Measurements from ENCODE around the gene RNASEH1.
"Not testable (repeated sequence)": the region's sequence is repeated elsewhere in the genome, so short reads cannot be mapped to it uniquely, and the experiment has no call there.

Gene RNASEH1

DNA sequence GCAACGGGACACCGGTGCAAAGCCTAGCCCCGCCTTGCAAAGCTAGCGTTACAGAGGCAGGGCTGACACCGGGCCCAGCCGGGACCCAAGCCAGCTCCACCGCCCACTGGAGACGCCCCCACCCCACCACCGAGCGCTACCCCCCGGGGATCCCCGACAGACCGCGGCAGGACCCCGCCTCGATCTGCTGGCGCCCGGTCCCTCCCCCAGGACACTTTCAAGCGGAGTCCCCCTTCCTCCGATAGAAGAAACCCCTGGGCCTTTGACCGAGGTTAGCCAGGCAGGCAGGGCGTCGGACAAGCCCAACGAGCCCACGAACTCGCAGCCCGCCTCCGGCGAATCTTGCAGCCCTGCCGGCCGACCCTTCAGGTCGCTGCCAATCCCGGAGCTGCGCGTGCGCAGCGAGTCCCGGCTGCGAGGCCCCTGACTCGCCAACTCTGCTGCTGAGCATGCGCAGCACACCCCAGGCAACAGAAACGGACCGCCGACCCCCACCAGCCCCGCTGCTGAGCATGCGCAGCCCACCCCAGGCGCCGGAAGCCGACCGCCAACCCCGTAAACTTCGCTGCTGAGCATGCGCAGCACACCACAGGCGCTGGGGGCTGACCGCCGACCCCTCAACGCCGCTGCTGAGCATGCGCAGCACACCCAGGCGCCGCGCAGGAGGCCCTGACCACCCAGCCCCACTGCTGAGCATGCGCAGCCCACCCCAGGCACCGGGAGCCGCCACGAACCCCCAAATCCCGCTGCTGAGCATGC, 39.5 kb downstream of the RNASEH1 start:
- DNase-seq (ENCODE audit: low read depth): peak; percentile 91

- no peak for DNase-seq (ENCODE audit: low read depth)
These were observed 40.1 kb downstream of the RNASEH1 start for GRCh38 chr2:3517948-3518495.

DNA sequence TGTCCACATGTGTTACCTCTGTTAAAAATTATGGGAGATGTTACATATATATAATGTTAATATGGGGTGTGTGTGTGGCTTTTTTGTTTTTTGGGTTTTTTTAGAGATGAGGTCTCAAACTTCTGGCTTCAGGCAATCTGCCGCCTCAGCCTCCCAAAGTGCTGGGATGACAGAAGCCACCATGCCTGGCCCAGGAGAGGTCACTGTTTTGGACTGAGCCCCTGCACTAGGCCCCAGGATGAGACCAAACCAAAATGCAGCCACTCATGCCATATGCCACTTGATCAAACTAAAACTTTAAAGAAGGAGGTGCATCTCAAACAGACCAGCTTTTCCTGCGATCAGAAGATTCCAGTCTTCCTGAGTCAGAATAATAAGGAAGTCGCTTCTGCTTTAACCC, 41.3 kb downstream of the RNASEH1 start:
- DNase-seq (ENCODE audit: low read depth): no peak

- DNase-seq (ENCODE audit: low read depth): not testable (repeated sequence)
These were observed 42.7 kb downstream of the RNASEH1 start for GRCh38 chr2:3515438-3515837.

- DNase-seq (ENCODE audit: low read depth): no peak
These were observed 44.9 kb downstream of the RNASEH1 start for GRCh38 chr2:3513026-3513810.

- no peak for DNase-seq (ENCODE audit: low read depth)
These were observed 46.0 kb downstream of the RNASEH1 start for GRCh38 chr2:3512086-3512485.

DNA sequence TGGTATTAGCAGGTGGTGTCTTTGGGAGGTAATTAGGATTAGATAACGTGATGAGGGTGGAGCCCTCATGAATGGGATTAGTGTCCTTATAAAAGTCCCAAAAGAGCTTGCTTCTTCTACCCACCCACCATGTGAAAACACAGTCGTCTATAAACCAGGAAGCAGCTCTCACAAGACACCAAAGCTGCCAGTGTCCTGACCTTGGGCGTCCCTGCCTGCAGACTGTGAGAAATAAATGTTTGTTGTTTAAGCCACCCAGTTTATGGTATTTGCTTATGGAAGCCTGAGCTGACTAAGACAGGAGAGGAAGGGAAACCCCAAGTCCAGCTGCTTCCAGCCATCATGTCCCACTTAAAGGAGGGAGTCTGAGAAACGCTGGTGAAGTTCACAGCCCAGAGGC, 52.4 kb downstream of the RNASEH1 start:
- no peak for DNase-seq (ENCODE audit: low read depth)

DNA sequence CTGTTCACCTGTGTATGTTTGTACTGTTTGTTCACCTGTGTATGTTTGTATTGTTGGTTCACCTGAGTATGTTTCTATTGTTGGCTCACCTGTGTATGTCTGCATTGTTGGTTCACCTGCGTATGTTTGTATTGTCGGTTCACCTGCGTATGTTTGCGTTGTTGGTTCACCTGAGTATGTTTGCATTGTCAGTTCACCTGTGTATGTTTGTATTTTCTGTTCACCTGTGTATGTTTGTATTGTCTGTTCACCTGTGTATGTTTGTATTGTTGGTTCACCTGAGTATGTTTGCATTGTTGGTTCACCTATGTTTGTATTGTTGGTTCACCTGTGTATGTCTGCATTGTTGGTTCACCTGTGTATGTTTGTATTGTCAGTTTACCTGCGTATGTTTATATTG, 53.4 kb downstream of the RNASEH1 start:
- no peak for DNase-seq (ENCODE audit: low read depth)

GRCh38 chr2:3503483-3503882, 54.6 kb downstream of the RNASEH1 start:
- DNase-seq (ENCODE audit: low read depth): no peak

- no peak for DNase-seq (ENCODE audit: low read depth)
These were observed 55.1 kb downstream of the RNASEH1 start for GRCh38 chr2:3503046-3503445.

DNA sequence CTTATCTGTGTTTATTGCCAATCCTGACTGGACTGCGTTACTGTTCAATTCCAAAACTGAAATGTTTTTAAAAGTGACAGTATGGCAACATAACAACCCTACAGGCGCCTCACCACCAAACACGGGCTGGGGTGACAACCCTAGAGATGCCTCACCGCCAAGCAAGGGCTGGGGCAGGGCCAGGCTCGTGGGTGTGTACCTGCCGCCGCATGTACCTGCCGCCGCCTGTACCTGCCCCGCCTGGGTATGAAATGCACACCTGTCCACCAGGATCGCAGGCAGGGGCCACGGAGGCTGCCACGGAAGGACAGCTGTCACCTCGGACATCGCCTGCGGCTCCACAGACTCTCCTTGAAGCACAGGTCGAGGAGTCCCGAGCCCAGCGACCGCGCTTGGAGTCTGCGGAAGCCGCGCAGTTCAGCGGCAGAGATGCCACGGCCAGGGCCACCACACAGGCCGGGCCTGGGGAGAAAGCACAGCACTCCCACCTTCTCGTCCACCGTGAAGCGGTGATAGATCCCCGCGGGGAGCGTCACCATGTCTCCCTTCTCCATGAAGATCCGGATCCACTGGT, 57.7 kb downstream of the RNASEH1 start:
- DNase-seq (ENCODE audit: low read depth): no peak

DNA sequence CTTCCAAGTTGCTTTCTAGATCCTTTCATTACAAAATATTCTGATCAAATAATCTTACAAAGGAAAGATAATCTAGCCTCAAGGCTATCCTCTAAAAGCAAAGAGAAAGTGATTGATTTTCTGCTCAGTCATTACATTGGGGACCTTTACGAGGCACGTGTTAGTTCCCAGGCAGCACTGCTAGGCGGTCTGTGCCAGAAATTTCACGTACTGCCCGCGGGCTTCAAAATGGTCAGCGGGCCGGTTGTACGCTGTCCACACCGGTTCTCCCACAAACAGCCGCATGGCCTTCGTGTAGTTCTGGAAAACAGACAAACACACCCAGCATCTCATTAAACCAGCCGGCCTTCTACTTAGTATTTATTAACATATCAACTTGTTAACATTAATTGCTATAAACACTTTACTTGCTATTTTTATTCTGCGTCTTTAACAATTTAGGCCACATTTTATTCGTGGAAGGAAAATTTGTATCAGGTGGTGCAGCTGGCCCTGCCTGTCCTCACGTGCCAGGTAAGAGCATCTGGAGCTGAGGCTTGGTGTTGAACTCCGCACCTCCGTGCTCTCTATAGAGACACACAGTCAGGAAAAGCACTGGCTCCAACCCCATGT, 59.2 kb downstream of the RNASEH1 start:
- DNase-seq (ENCODE audit: low read depth): no peak

GRCh38 chr2:3496708-3497080, 61.4 kb downstream of the RNASEH1 start:
- not testable (repeated sequence) for DNase-seq (ENCODE audit: low read depth)
